Gastrocnemius medialis (tissue), 4 donors: Measurements from ENCODE around the gene DNAJC11. TPM values are rescaled to one million over a fixed set of nuclear protein-coding genes. Genes with fewer than 3 reads are reported as not detected.
"Not testable (repeated sequence)": the region's sequence is repeated elsewhere in the genome, so short reads cannot be mapped to it uniquely, and the experiment has no call there.

ENCODE experiments used
- ATAC-seq, 2 donors: fragments of 150-250 bp; one replicate each; pipeline ENCODE4 v1.9.1; 2016
- DNase-seq, 2 donors: peaks; one replicate each; pipeline ENCODE4 v3.0.0-alpha.2; 2019
- H3K27ac ChIP-seq, 4 donors: fragments of 200-600 bp; sonication (generic); 1 replicate in 1 of 4; 2 replicates in 3 of 4; pipeline ENCODE4 v1.5.1; 2016 to 2018; ENCODE audit warnings: mild to moderate bottlenecking in 2 of 4, moderate library complexity in 1 of 4
- H3K27me3 ChIP-seq, 3 donors: fragments of 200-600 bp; sonication (generic) in 2 of 3; 1 replicate in 1 of 3; 2 replicates in 2 of 3; pipeline versions ENCODE4 v1.5.1 to v1.6.0; 2016 to 2019; ENCODE audit warnings: mild to moderate bottlenecking in 1 of 3, moderate library complexity in 1 of 3
- H3K36me3 ChIP-seq, 2 donors: fragments of 200-600 bp; sonication (generic) in 1 of 2; one replicate each; pipeline ENCODE4 v1.5.1; 2017 to 2018
- H3K4me1 ChIP-seq, 2 donors: fragments of 200-600 bp; sonication (generic) in 1 of 2; one replicate each; pipeline ENCODE4 v1.5.1; 2016 to 2017; ENCODE audit warnings: mild to moderate bottlenecking in 2 of 2
- H3K4me3 ChIP-seq, 4 donors: fragments of 200-600 bp; sonication (generic) in 3 of 4; 1 replicate in 1 of 4; 2 replicates in 3 of 4; pipeline ENCODE4 v1.5.1; 2016 to 2019; ENCODE audit warnings: mild to moderate bottlenecking in 2 of 4
- H3K9me3 ChIP-seq, 3 donors: fragments of 200-600 bp; sonication (generic) in 2 of 3; 1 replicate in 1 of 3; 2 replicates in 2 of 3; pipeline ENCODE4 v1.5.1; 2016 to 2019
- POLR2A ChIP-seq, 2 donors: fragments of 450-650 bp; IDR thresholded peaks; one replicate each; pipeline ENCODE4 v1.6.1; 2017; ENCODE audit warnings: antibody characterized with exemption in 2 of 2, mild to moderate bottlenecking in 2 of 2, moderate library complexity in 2 of 2
- in situ Hi-C, 4 donors: fragments of 200-750 bp; cut with MboI; loops; one replicate each; pipeline versions ENCODE4 v1.15.0 to v1.8.0; 2017; ENCODE audit warnings: low sequenced_read_pairs in 4 of 4
- intact Hi-C: fragments of 100-400 bp; cut with DNase I; formaldehyde crosslinking; loops from one replicate; pipeline ENCODE4 v1.15.1; 2023; ENCODE audit warnings: low total_unique reads
- total RNA-seq, 4 donors: library from RNA; depleted of rRNA; stranded (reverse); fragments of >200 nt; gene quantifications; one replicate each; pipeline versions ENCODE4 v1.1.0 to v1.2.3, GENCODE V29; 2016
- TF ChIP-seq, protein P1 (sequence below), 5 experiments: fragments of 450-650 bp in 3 of 5; fragments of 200-600 bp in 2 of 5; sonication (generic) in 2 of 5; IDR thresholded peaks in 4 of 5; conservative IDR thresholded peaks in 1 of 5; 1 replicate in 4 of 5; 2 replicates in 1 of 5; pipeline ENCODE4 v1.5.1; 2016 to 2019; ENCODE audit warnings: antibody characterized with exemption in 5 of 5, mild to moderate bottlenecking in 3 of 5, moderate library complexity in 3 of 5

The DNAJC11 gene
- total RNA-seq, 4 donors from 2014 or later, result 23.3 to 40.7 (median 30.8) TPM

DNA sequence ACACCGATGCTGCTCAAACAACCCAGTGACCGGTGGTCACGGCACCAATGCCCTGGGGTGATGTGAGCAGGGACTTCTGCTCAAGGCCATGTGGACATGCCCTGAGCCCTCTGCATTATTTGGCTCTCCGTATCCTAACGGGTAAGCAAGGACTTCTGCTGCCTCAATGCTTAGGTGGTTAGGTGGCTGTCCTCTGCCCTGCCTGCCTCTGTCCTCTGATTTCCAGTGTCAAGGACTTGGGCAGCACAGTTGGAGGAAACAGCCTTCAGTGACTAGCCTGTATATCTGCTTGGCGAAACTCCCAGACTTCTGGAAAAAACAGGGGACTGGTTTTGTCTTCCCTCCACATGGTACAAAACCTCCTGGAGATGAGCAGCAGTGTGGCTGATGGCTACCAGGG lies 34.5 kb downstream of the DNAJC11 start:
- peaks cover 0 to 14% of the 10 kb centered on the region in 2 donors for H3K36me3 ChIP-seq
- ATAC-seq (peak in 1 of 2 donors; percentile 33), DNase-seq (no peak)
- peaks cover 1 to 4% of the 10 kb centered on the region in 2 donors for H3K4me1 ChIP-seq
- in situ Hi-C loops, result no loop called here
- no peaks in the 10 kb centered on the region for H3K9me3 ChIP-seq
- no peaks in the 10 kb centered on the region for H3K27me3 ChIP-seq
- no peak overlapping the region for H3K4me3 ChIP-seq
- intact Hi-C loops, result no loop called here
- no peak for TF ChIP-seq POLR2A (IDR thresholded peaks at IDR 0.05)
- TF ChIP-seq, protein P1, sequence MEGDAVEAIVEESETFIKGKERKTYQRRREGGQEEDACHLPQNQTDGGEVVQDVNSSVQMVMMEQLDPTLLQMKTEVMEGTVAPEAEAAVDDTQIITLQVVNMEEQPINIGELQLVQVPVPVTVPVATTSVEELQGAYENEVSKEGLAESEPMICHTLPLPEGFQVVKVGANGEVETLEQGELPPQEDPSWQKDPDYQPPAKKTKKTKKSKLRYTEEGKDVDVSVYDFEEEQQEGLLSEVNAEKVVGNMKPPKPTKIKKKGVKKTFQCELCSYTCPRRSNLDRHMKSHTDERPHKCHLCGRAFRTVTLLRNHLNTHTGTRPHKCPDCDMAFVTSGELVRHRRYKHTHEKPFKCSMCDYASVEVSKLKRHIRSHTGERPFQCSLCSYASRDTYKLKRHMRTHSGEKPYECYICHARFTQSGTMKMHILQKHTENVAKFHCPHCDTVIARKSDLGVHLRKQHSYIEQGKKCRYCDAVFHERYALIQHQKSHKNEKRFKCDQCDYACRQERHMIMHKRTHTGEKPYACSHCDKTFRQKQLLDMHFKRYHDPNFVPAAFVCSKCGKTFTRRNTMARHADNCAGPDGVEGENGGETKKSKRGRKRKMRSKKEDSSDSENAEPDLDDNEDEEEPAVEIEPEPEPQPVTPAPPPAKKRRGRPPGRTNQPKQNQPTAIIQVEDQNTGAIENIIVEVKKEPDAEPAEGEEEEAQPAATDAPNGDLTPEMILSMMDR (IDR thresholded peaks at IDR 0.05 in 4 of 5, conservative IDR thresholded peaks at IDR 0.05 in 1 of 5), result no peak
- H3K27ac ChIP-seq, result no peak overlapping the region

DNA sequence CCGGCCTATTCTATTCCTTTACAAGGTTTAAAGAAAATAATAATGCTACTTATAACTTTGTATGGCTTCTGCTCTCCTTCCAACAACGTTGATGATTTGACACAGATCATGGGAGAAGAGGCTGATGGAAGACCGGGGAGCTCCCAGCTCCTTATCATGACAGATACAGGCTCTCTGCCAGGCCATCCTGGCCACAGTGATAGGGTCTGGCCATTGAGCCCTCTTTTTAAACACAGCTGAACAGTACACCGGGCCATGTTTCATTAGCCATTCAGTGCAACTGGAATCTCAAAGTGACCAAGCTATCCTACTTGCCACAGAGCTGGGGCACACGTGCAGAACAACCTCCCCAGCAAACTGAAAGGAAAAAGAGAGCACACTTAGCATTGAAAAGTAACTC lies 34.9 kb downstream of the DNAJC11 start:
- peaks cover 0 to 14% of the 10 kb centered on the region in 2 donors for H3K36me3 ChIP-seq
- no peak for ATAC-seq
- H3K27me3 ChIP-seq, result no peaks in the 10 kb centered on the region
- H3K9me3 ChIP-seq, result no peaks in the 10 kb centered on the region
- no peaks in the 10 kb centered on the region for H3K4me1 ChIP-seq
- no peak overlapping the region for H3K27ac ChIP-seq
- DNase-seq, result no peak
- TF ChIP-seq, protein P1 (IDR thresholded peaks at IDR 0.05 in 4 of 5, conservative IDR thresholded peaks at IDR 0.05 in 1 of 5), result no peak
- TF ChIP-seq POLR2A (IDR thresholded peaks at IDR 0.05), result no peak
- intact Hi-C loops, result no loop called here
- H3K4me3 ChIP-seq, result no peak overlapping the region
- in situ Hi-C loops, result no loop called here

DNA sequence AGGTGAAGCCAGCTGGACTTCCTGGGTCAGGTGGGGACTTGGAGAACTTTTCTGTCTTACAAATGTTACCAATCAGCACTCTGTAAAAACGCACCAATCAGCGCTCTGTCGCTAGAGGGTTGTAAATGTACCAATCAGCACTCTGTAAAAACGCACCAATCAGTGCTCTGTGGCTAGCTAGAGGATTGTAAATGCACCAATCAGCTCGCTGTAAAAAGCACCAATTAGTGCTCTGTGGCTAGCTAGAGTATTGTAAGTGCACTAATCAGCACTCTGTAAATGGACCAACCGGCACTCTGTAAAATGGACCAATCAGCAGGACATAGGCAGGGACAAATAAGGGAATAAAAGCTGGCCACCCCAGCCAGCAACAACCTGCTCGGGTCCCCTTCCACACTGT lies 39.1 kb downstream of the DNAJC11 start:
- ATAC-seq, H3K4me1 ChIP-seq, H3K27me3 ChIP-seq, H3K4me3 ChIP-seq, DNase-seq, H3K27ac ChIP-seq, in situ Hi-C loops, intact Hi-C loops, H3K9me3 ChIP-seq: not testable (repeated sequence)
- peaks cover 0 to 11% of the 10 kb centered on the region in 2 donors for H3K36me3 ChIP-seq

DNA sequence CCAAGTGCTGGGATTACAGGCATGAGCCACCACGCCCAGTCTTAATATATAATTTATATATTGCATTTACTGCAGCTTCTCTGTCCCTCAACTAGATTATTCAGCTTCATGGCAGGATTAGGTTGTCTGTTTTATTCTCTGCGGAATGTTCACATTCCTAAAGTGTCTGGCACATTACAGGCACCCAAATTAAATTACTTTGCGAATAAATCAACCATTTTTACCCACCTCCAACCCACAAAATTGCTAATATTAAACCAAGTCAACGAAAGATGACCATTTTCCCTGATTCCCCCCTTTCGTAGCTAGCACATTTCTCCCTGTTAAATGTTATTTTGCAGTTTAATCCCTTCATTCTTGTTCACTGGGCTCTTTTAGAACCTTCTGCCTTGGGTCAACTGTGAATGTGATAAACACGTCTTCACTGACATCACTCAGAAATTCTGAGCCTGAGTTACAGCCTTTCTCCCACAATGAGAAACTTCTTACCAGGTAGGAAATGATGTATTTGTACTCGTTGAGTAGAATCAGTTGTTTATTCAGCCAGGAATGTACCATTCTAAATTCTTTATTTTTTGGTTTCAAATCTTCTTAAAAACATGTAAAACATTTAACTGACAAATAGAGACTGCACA lies 41.1 kb downstream of the DNAJC11 start:
- in situ Hi-C loops, result no loop called here
- no peaks in the 10 kb centered on the region for H3K9me3 ChIP-seq
- no peak for DNase-seq

DNA sequence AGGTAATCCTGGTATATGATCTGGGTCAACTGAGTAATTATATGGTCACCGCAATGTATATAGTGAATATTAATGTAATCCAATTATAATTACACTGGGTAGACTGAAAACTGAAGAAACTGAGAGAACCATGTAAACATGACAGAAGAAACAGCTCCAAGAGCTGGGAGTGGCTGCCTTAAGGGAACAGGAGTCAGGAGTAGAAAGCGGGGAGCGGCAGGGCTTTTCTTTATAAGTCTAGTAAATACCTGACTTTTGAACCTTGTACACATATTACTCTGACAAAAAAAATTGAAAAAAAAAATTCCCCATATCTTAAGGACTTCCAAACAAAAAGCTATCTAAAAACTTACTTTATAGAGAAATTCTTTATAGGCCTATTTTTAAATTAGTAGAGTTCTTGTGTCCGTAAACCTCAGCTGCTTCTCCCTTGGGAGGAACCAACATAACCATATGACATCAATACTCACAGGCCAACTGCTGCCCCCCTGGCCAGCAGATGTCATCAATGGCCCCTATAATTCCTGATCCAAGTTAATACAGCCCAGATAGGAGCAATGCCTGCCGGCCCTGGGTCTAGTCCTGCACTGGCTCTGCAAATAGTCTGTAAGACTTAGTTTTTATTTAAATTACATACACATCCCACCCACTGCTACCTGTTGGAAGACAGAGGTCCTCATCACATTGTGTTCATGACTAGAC lies 43.1 kb downstream of the DNAJC11 start:
- H3K4me1 ChIP-seq, result no peaks in the 10 kb centered on the region
- in situ Hi-C loops, result no loop called here
- H3K27me3 ChIP-seq, result no peaks in the 10 kb centered on the region
- DNase-seq, result no peak
- no peak overlapping the region for H3K27ac ChIP-seq
- no peak for TF ChIP-seq POLR2A (IDR thresholded peaks at IDR 0.05)
- TF ChIP-seq, protein P1 (IDR thresholded peaks at IDR 0.05 in 4 of 5, conservative IDR thresholded peaks at IDR 0.05 in 1 of 5), result no peak
- H3K36me3 ChIP-seq, result peaks cover 2 to 4% of the 10 kb centered on the region in 2 donors
- intact Hi-C loops, result no loop called here
- ATAC-seq, result no peak
- no peaks in the 10 kb centered on the region for H3K9me3 ChIP-seq
- no peak overlapping the region for H3K4me3 ChIP-seq

More for the DNA sequence above, 41.1 kb downstream of the DNAJC11 start:
- Histone ChIP-seq H3K36me3 (no peaks in the 10 kb centered on the region), H3K4me3 (no peak overlapping the region), H3K27ac (no peak overlapping the region), H3K4me1 (no peaks in the 10 kb centered on the region), H3K27me3 (no peaks in the 10 kb centered on the region)
- intact Hi-C loops, result no loop called here
- TF ChIP-seq, protein P1 (IDR thresholded peaks at IDR 0.05 in 4 of 5, conservative IDR thresholded peaks at IDR 0.05 in 1 of 5), result no peak
- no peak for TF ChIP-seq POLR2A (IDR thresholded peaks at IDR 0.05)
- ATAC-seq, result no peak
